ENCODE measurements around the gene EIF3I.

Gene EIF3I

GRCh38 chr1:32266921-32267591 is 44.8 kb downstream of the EIF3I start:
- no peak for DNase-seq (ENCODE audit: low spot score)

- no peak for DNase-seq (ENCODE audit: low spot score)
Measured at GRCh38 chr1:32269744-32270143, 47.5 kb downstream of the EIF3I start.

GRCh38 chr1:32272557-32273390 is 50.6 kb downstream of the EIF3I start:
- no peak for DNase-seq (ENCODE audit: low spot score)

DNA sequence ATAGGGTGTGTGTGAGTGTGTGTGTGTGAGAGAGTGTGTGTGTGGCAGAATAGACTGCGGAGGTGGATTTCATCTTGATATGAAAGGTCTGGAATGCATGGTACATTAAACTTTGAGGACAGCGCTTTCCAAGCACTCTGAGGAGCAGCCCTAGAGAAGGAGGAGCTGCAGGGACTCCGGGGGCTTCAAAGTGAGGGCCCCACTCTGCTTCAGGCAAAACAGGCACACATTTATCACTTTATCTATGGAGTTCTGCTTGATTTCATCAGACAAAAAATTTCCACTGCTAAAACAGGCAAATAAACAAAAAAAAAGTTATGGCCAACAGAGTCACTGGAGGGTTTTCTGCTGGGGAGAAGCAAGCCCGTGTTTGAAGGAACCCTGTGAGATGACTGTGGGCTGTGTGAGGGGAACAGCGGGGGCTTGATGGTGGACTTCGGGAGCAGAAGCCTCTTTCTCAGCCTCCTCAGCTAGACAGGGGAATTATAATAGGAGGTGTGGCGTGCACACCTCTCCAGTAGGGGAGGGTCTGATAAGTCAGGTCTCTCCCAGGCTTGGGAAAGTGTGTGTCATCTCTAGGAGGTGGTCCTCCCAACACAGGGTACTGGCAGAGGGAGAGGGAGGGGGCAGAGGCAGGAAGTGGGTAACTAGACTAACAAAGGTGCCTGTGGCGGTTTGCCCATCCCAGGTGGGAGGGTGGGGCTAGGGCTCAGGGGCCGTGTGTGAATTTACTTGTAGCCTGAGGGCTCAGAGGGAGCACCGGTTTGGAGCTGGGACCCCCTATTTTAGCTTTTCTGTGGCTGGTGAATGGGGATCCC is 51.4 kb downstream of the EIF3I start:
- DNase-seq (ENCODE audit: low spot score) = peak; percentile 39

- DNase-seq (ENCODE audit: low spot score) = no peak
Measured at GRCh38 chr1:32274646-32275340, 52.6 kb downstream of the EIF3I start.

- no peak for DNase-seq (ENCODE audit: low spot score)
Measured at GRCh38 chr1:32275424-32275823, 53.2 kb downstream of the EIF3I start.

- DNase-seq (ENCODE audit: low spot score) = no peak
Measured at GRCh38 chr1:32276032-32276782, 54.0 kb downstream of the EIF3I start.
